ENCODE data around the gene ZNF772.

DNA sequence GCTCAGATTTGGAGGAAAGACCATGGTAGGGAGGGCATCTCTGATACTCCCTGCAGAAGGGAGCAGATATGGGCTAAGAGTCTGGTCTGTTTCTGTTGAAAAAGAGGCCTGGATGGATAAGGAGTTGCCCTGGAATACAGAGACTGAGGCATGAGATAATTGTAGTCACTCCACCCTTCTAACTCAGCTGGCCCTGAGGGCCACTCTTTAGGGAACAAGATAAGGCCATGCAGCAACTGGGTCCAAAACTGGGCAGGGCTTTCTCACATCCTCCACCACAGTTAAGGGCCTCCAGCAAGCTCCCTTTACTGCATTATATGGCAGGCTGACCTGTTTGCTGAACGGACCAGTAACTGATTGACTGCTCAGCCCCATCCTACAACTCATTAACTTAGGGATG is 40.9 kb downstream of the ZNF772 start:
- TF ChIP-seq, protein P1, sequence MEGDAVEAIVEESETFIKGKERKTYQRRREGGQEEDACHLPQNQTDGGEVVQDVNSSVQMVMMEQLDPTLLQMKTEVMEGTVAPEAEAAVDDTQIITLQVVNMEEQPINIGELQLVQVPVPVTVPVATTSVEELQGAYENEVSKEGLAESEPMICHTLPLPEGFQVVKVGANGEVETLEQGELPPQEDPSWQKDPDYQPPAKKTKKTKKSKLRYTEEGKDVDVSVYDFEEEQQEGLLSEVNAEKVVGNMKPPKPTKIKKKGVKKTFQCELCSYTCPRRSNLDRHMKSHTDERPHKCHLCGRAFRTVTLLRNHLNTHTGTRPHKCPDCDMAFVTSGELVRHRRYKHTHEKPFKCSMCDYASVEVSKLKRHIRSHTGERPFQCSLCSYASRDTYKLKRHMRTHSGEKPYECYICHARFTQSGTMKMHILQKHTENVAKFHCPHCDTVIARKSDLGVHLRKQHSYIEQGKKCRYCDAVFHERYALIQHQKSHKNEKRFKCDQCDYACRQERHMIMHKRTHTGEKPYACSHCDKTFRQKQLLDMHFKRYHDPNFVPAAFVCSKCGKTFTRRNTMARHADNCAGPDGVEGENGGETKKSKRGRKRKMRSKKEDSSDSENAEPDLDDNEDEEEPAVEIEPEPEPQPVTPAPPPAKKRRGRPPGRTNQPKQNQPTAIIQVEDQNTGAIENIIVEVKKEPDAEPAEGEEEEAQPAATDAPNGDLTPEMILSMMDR (IDR thresholded peaks at IDR 0.05; ENCODE audit: low read length) = no peak
- TF ChIP-seq EZH2phosphoT487 (IDR thresholded peaks at IDR 0.05; ENCODE audit: low read length) = no peak

Data from MM.1S (cell line).